ENCODE data around the gene AGXT2.

GRCh38 chr5:35010676-35011075 is 37.1 kb downstream of the AGXT2 start:
- TF ChIP-seq CTCF (IDR thresholded peaks at IDR 0.05; ENCODE audit: low read depth, low read length) (no peak), EZH2phosphoT487 (IDR thresholded peaks at IDR 0.05; ENCODE audit: low read depth) (no peak)
